Cardiac muscle cell (in vitro differentiated cells and primary cell): Measurements from ENCODE around the gene TSSC4. TPM values are rescaled to one million over a fixed set of nuclear protein-coding genes. Genes with fewer than 3 reads are reported as not detected.

ENCODE experiments used
- DNase-seq, 2 donors: peaks; one replicate each; pipeline versions ENCODE4 v3.0.0 to v3.0.0-alpha.2; 2010 to 2017; ENCODE audit warnings: low read depth in 1 of 2, low spot score in 1 of 2
- H3K27ac ChIP-seq: fragments of 200-600 bp; sonication (generic); 2 replicates; pipeline ENCODE4 v1.5.1; 2016
- H3K27me3 ChIP-seq: fragments of 200-600 bp; sonication (generic); 2 replicates; pipeline ENCODE4 v1.6.0; 2016; ENCODE audit warnings: control low read depth
- H3K36me3 ChIP-seq: fragments of 200-600 bp; sonication (generic); 2 replicates; pipeline ENCODE4 v1.5.1; 2016; ENCODE audit warnings: control low read depth
- H3K4me1 ChIP-seq: fragments of 200-600 bp; sonication (generic); 2 replicates; pipeline ENCODE4 v1.8.1; 2017; ENCODE audit warnings: low read depth, mild to moderate bottlenecking, mixed run types
- H3K4me3 ChIP-seq: fragments of 200-600 bp; sonication (generic); 2 replicates; pipeline ENCODE4 v1.5.1; 2016; ENCODE audit warnings: mild to moderate bottlenecking
- H3K9me3 ChIP-seq: fragments of 200-600 bp; sonication (generic); 2 replicates; pipeline ENCODE4 v1.5.1; 2017; ENCODE audit warnings: low read depth, mild to moderate bottlenecking, control low read depth
- CTCF ChIP-seq: IDR thresholded peaks from 2 replicates; pipeline ENCODE4 v1.5.1; 2012; ENCODE audit warnings: low read depth, mild to moderate bottlenecking, low read length
- polyA plus RNA-seq: library from polyadenylated mRNA; unstranded; fragments of >200 nt; fragmentation: Nextera tagmentation; extraction: Ambion mirVana; gene quantifications from 2 replicates; pipeline ENCODE4 v1.2.1, GENCODE V29; 2016
- total RNA-seq: library from RNA; depleted of rRNA; stranded (reverse); fragments of >200 nt; gene quantifications from 2 replicates; pipeline ENCODE4 v1.2.3, GENCODE V29; 2016

The TSSC4 gene
- total and polyA plus RNA-seq, 2 experiments from 2014 or later, result 61.4 to 94.8 TPM

GRCh38 chr11:2396471-2396870 lies 4.1 kb upstream of the TSSC4 start:
- H3K4me3 ChIP-seq, result no peak overlapping the region
- peak overlapping the region; percentile 6 for H3K27ac ChIP-seq
- peaks cover 10% of the 10 kb centered on the region for H3K36me3 ChIP-seq
- no peak for TF ChIP-seq CTCF
- peaks cover 8% of the 10 kb centered on the region for H3K4me1 ChIP-seq
- H3K27me3 ChIP-seq, result no peaks in the 10 kb centered on the region
- no peak for DNase-seq
- no peaks in the 10 kb centered on the region for H3K9me3 ChIP-seq

GRCh38 chr11:2397005-2397404 lies 3.5 kb upstream of the TSSC4 start:
- Histone ChIP-seq H3K9me3 (no peaks in the 10 kb centered on the region), H3K4me3 (no peak overlapping the region), H3K4me1 (peaks cover 13% of the 10 kb centered on the region), H3K27ac (no peak overlapping the region), H3K27me3 (no peaks in the 10 kb centered on the region), H3K36me3 (peaks cover 10% of the 10 kb centered on the region)
- no peak for TF ChIP-seq CTCF
- DNase-seq, result no peak

GRCh38 chr11:2398664-2399355 lies 1.7 kb upstream of the TSSC4 start:
- Histone ChIP-seq H3K4me3 (no peak overlapping the region), H3K27me3 (no peaks in the 10 kb centered on the region), H3K36me3 (peaks cover 19% of the 10 kb centered on the region), H3K9me3 (no peaks in the 10 kb centered on the region), H3K4me1 (peaks cover 13% of the 10 kb centered on the region), H3K27ac (peak overlapping the region; percentile 98)
- no peak for DNase-seq
- TF ChIP-seq CTCF, result no peak

GRCh38 chr11:2399488-2400068 lies 972 bp upstream of the TSSC4 start:
- Histone ChIP-seq H3K27me3 (no peaks in the 10 kb centered on the region), H3K27ac (peak overlapping the region; percentile 98), H3K4me1 (peaks cover 13% of the 10 kb centered on the region), H3K4me3 (peak overlapping the region; percentile 60), H3K9me3 (no peaks in the 10 kb centered on the region), H3K36me3 (peaks cover 19% of the 10 kb centered on the region)
- DNase-seq, result peak in 1 of 2 donors; percentile 43
- TF ChIP-seq CTCF, result no peak

GRCh38 chr11:2400762-2401435 lies 349 bp downstream of the TSSC4 start:
- DNase-seq, result no peak
- no peak for TF ChIP-seq CTCF
- Histone ChIP-seq H3K4me3 (peak overlapping the region; percentile 93), H3K27ac (peak overlapping the region; percentile 90), H3K36me3 (peaks cover 19% of the 10 kb centered on the region), H3K27me3 (no peaks in the 10 kb centered on the region), H3K9me3 (no peaks in the 10 kb centered on the region), H3K4me1 (peaks cover 13% of the 10 kb centered on the region)
